ENCODE measurements around the gene ASPG.

- no peak for TF ChIP-seq ZNF548 (tag by site-specific recombination; IDR thresholded peaks at IDR 0.05)
- TF ChIP-seq, protein P1, sequence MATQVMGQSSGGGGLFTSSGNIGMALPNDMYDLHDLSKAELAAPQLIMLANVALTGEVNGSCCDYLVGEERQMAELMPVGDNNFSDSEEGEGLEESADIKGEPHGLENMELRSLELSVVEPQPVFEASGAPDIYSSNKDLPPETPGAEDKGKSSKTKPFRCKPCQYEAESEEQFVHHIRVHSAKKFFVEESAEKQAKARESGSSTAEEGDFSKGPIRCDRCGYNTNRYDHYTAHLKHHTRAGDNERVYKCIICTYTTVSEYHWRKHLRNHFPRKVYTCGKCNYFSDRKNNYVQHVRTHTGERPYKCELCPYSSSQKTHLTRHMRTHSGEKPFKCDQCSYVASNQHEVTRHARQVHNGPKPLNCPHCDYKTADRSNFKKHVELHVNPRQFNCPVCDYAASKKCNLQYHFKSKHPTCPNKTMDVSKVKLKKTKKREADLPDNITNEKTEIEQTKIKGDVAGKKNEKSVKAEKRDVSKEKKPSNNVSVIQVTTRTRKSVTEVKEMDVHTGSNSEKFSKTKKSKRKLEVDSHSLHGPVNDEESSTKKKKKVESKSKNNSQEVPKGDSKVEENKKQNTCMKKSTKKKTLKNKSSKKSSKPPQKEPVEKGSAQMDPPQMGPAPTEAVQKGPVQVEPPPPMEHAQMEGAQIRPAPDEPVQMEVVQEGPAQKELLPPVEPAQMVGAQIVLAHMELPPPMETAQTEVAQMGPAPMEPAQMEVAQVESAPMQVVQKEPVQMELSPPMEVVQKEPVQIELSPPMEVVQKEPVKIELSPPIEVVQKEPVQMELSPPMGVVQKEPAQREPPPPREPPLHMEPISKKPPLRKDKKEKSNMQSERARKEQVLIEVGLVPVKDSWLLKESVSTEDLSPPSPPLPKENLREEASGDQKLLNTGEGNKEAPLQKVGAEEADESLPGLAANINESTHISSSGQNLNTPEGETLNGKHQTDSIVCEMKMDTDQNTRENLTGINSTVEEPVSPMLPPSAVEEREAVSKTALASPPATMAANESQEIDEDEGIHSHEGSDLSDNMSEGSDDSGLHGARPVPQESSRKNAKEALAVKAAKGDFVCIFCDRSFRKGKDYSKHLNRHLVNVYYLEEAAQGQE (tag by site-specific recombination; IDR thresholded peaks at IDR 0.05) = no peak
- TF ChIP-seq ZNF214 (tag by site-specific recombination; IDR thresholded peaks at IDR 0.05; ENCODE audit: borderline replicate concordance) = no peak
- no peak for TF ChIP-seq ZSCAN30 (tag by site-specific recombination; IDR thresholded peaks at IDR 0.05)
- TF ChIP-seq, protein P2, sequence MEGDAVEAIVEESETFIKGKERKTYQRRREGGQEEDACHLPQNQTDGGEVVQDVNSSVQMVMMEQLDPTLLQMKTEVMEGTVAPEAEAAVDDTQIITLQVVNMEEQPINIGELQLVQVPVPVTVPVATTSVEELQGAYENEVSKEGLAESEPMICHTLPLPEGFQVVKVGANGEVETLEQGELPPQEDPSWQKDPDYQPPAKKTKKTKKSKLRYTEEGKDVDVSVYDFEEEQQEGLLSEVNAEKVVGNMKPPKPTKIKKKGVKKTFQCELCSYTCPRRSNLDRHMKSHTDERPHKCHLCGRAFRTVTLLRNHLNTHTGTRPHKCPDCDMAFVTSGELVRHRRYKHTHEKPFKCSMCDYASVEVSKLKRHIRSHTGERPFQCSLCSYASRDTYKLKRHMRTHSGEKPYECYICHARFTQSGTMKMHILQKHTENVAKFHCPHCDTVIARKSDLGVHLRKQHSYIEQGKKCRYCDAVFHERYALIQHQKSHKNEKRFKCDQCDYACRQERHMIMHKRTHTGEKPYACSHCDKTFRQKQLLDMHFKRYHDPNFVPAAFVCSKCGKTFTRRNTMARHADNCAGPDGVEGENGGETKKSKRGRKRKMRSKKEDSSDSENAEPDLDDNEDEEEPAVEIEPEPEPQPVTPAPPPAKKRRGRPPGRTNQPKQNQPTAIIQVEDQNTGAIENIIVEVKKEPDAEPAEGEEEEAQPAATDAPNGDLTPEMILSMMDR (tag by site-specific recombination; IDR thresholded peaks at IDR 0.05) = no peak
- TF ChIP-seq RBAK (tag by site-specific recombination; IDR thresholded peaks at IDR 0.05) = no peak
- TF ChIP-seq PRDM2 (tag by site-specific recombination; IDR thresholded peaks at IDR 0.05; ENCODE audit: borderline replicate concordance) = no peak
- no peak for TF ChIP-seq ZNF701 (tag by site-specific recombination; IDR thresholded peaks at IDR 0.05)
- TF ChIP-seq, protein P3, sequence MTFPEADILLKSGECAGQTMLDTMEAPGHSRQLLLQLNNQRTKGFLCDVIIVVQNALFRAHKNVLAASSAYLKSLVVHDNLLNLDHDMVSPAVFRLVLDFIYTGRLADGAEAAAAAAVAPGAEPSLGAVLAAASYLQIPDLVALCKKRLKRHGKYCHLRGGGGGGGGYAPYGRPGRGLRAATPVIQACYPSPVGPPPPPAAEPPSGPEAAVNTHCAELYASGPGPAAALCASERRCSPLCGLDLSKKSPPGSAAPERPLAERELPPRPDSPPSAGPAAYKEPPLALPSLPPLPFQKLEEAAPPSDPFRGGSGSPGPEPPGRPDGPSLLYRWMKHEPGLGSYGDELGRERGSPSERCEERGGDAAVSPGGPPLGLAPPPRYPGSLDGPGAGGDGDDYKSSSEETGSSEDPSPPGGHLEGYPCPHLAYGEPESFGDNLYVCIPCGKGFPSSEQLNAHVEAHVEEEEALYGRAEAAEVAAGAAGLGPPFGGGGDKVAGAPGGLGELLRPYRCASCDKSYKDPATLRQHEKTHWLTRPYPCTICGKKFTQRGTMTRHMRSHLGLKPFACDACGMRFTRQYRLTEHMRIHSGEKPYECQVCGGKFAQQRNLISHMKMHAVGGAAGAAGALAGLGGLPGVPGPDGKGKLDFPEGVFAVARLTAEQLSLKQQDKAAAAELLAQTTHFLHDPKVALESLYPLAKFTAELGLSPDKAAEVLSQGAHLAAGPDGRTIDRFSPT (tag by site-specific recombination; IDR thresholded peaks at IDR 0.05) = no peak
- TF ChIP-seq PRDM1 (tag by site-specific recombination; IDR thresholded peaks at IDR 0.05) = no peak
- no peak for TF ChIP-seq ZBTB21 (tag by site-specific recombination; IDR thresholded peaks at IDR 0.05)
These were observed 17.6 kb downstream of the ASPG start for GRCh38 chr14:104103061-104103445.

All from HEK293 (cell line).